ENCODE results near the gene FLAD1. TPM values are rescaled to one million over a fixed set of nuclear protein-coding genes. Genes with fewer than 3 reads are reported as not detected.
A peak's percentile ranks its signal among the peaks of the same experiment; 100 is the strongest.
"Not testable (repeated sequence)": the region's sequence is repeated elsewhere in the genome, so short reads cannot be mapped to it uniquely, and the experiment has no call there.

FLAD1 gene
- total and polyA plus RNA-seq, 2 of the 4 experiments (the other 2 are of a cell fraction): 26.3 to 37.3 TPM

GRCh38 chr1:154995301-154995983 is 12.3 kb downstream of the FLAD1 start:
- H3K56ac ChIP-seq (ENCODE audit: extremely low read depth, insufficient read depth, low read length); H2BK5ac ChIP-seq (ENCODE audit: low read depth, low read length, poor library complexity, severe bottlenecking); H2BK20ac ChIP-seq (ENCODE audit: low read depth, low read length); H2AFZ ChIP-seq (replicated peaks; ENCODE audit: low read length, poor library complexity); H2BK15ac ChIP-seq (ENCODE audit: low read depth, low read length); H3K4me3 ChIP-seq (ENCODE audit: insufficient read depth, low read depth, low read length); H4K8ac ChIP-seq (ENCODE audit: low read depth in 2 of 2, low read length in 2 of 2); in situ Hi-C loops (cut with MboI; ENCODE audit: low sequenced_read_pairs); H3K27me3 ChIP-seq (ENCODE audit: control insufficient read depth, insufficient read depth, low read length); H3K23ac ChIP-seq (ENCODE audit: low read depth, low read length); H3K14ac ChIP-seq (replicated peaks; ENCODE audit: low read depth, low read length); H3K9me3 ChIP-seq (ENCODE audit: control insufficient read depth, insufficient read depth, low read length); H3K9ac ChIP-seq (ENCODE audit: low read depth, low read length); H2BK120ac ChIP-seq (ENCODE audit: low read depth, low read length); H4K20me1 ChIP-seq (ENCODE audit: insufficient read depth, low read length); H4K91ac ChIP-seq (ENCODE audit: insufficient read depth, low read depth, low read length); BruUV-seq (replicated peaks); H3K4ac ChIP-seq (ENCODE audit: low read depth, low read length); H3K18ac ChIP-seq (ENCODE audit: low read depth, low read length); H2AK5ac ChIP-seq (ENCODE audit: low read depth, low read length); H3K27ac ChIP-seq (ENCODE audit: insufficient read depth, low read length); H2AK9ac ChIP-seq (replicated peaks; ENCODE audit: low read depth, low read length, poor library complexity); H3K9me1 ChIP-seq (ENCODE audit: insufficient read depth, low read length); H4K5ac ChIP-seq (ENCODE audit: low read depth, low read length); H3K36me3 ChIP-seq (ENCODE audit: control insufficient read depth, insufficient read depth, low read length); dilution Hi-C loops (cut with HindIII; ENCODE audit: low sequenced_read_pairs, unreplicated experiment); H3K4me2 ChIP-seq (ENCODE audit: low read depth, low read length): not testable (repeated sequence)
- DNase-seq: peak; percentile 84
- POLR2A ChIA-PET (ENCODE audit: unreplicated experiment): interaction anchor here (1.6 kb wide), 1 partner anchor 23 kb away, joined by 4 read pairs; no protein-coding TSS in a partner anchor
- CTCF ChIA-PET: interaction anchor here (0.6 to 1.6 kb wide), 3 partner anchors 22 to 337 kb away, joined by 4 to 5 read pairs (median 4); no protein-coding TSS in a partner anchor
- Histone ChIP-seq H3K79me1 (ENCODE audit: low read depth in 1 of 2, low read length in 2 of 2) (peaks cover 0 to 14% of the 10 kb centered on the region in 2 experiments; a peak in 1 of 4 replicates), H3K4me1 (ENCODE audit: control insufficient read depth, insufficient read depth, low read length) (peaks cover 13% of the 10 kb centered on the region)
- intact Hi-C loops (cut with micrococcal nuclease): loop anchor here (1.0 kb wide), 1 partner anchor 21 kb away; the partner anchor contains the start of gene CKS1B
- TF ChIP-seq SMC3 (IDR thresholded peaks at IDR 0.05; ENCODE audit: low read depth, low read length) (peak; percentile 47), CTCF (conservative IDR thresholded peaks at IDR 0.05; ENCODE audit: low read depth, low read length) (peak; percentile 64), MAZ (IDR thresholded peaks at IDR 0.05; ENCODE audit: borderline replicate concordance, low read depth, low read length) (0 out of 2 replicates have a peak, but pooled peaks have one; percentile 21), RAD21 (IDR thresholded peaks at IDR 0.05; ENCODE audit: low read length) (peak; percentile 50)
- no CpG with 5 or more reads among the region's 13 CpGs for WGBS, 2 experiments (ENCODE audit: extremely low coverage in 2 of 2, insufficient read length in 1 of 2)
- ATAC-seq (ENCODE audit: low read depth): peak; percentile 48
